Liver (tissue), 9 donors: ENCODE data around the gene TMIE. TPM values are rescaled to one million over a fixed set of nuclear protein-coding genes. Genes with fewer than 3 reads are reported as not detected.

Experiments
- DNase-seq: peaks from one replicate; pipeline ENCODE4 v3.0.0-alpha.2; 2017; ENCODE audit warnings: low spot score
- H3K27ac ChIP-seq, 2 donors: one replicate each; pipeline ENCODE4 v1.7.0; 2013; ENCODE audit warnings: inconsistent platforms in 2 of 2, low read length in 2 of 2, control low read depth in 1 of 2, low read depth in 1 of 2, mild to moderate bottlenecking in 1 of 2
- H3K27me3 ChIP-seq, 4 donors: one replicate each; pipeline versions ENCODE4 v1.6.1 to v1.7.0; 2013; ENCODE audit warnings: low read length in 3 of 4, inconsistent platforms in 1 of 4, mild to moderate bottlenecking in 1 of 4, moderate library complexity in 1 of 4; ENCODE audit not compliant: control insufficient read depth in 4 of 4, insufficient read depth in 4 of 4
- H3K36me3 ChIP-seq, 4 donors: one replicate each; pipeline versions ENCODE4 v1.6.1 to v1.7.0; 2013; ENCODE audit warnings: low read length in 3 of 4, mild to moderate bottlenecking in 3 of 4, low read depth in 1 of 4, moderate library complexity in 1 of 4; ENCODE audit not compliant: control insufficient read depth in 4 of 4, insufficient read depth in 3 of 4
- H3K4me1 ChIP-seq, 4 donors: one replicate each; pipeline versions ENCODE4 v1.6.1 to v1.7.0; 2013; ENCODE audit warnings: low read length in 3 of 4, mild to moderate bottlenecking in 3 of 4, moderate library complexity in 1 of 4; ENCODE audit not compliant: control insufficient read depth in 4 of 4, insufficient read depth in 4 of 4
- H3K4me3 ChIP-seq, 3 donors: one replicate each; pipeline versions ENCODE4 v1.6.1 to v1.7.0; 2013; ENCODE audit warnings: low read length in 3 of 3, control low read depth in 1 of 3, low read depth in 1 of 3, mild to moderate bottlenecking in 1 of 3
- H3K9ac ChIP-seq, 2 donors: one replicate each; pipeline ENCODE4 v1.7.0; 2013; ENCODE audit warnings: low read length in 2 of 2, mild to moderate bottlenecking in 2 of 2, moderate library complexity in 2 of 2, control low read depth in 1 of 2, low read depth in 1 of 2
- H3K9me3 ChIP-seq, 4 donors: one replicate each; pipeline versions ENCODE4 v1.6.1 to v1.7.0; 2013; ENCODE audit warnings: low read length in 3 of 4; ENCODE audit not compliant: control insufficient read depth in 4 of 4
- EGR1 ChIP-seq, 2 donors: IDR thresholded peaks; 2 replicates each; pipeline ENCODE4 v1.6.1; 2016 to 2018; ENCODE audit warnings: antibody characterized with exemption in 2 of 2, low read depth in 2 of 2
- FOXA2 ChIP-seq: IDR thresholded peaks from 2 replicates; pipeline ENCODE4 v1.6.1; 2016; ENCODE audit warnings: antibody characterized with exemption
- GABPA ChIP-seq, 2 donors: IDR thresholded peaks in 1 of 2; conservative IDR thresholded peaks in 1 of 2; 2 replicates each; pipeline ENCODE4 v1.6.1; 2016; ENCODE audit warnings: antibody characterized with exemption in 2 of 2, mild to moderate bottlenecking in 1 of 2, moderate library complexity in 1 of 2
- HNF4A ChIP-seq, 2 donors: conservative IDR thresholded peaks; 2 replicates each; pipeline ENCODE4 v1.6.1; 2016; ENCODE audit warnings: antibody characterized with exemption in 2 of 2, mild to moderate bottlenecking in 2 of 2
- HNF4G ChIP-seq: IDR thresholded peaks from 2 replicates; pipeline ENCODE4 v1.6.1; 2016; ENCODE audit warnings: antibody characterized with exemption
- JUND ChIP-seq, 2 donors: IDR thresholded peaks; 2 replicates each; pipeline ENCODE4 v1.6.1; 2016; ENCODE audit warnings: antibody characterized with exemption in 2 of 2
- NR2F2 ChIP-seq: IDR thresholded peaks from 2 replicates; pipeline ENCODE4 v1.6.1; 2016; ENCODE audit warnings: antibody characterized with exemption
- RAD21 ChIP-seq, 2 donors: IDR thresholded peaks; 2 replicates each; pipeline ENCODE4 v1.6.1; 2016; ENCODE audit warnings: antibody characterized with exemption in 2 of 2, mild to moderate bottlenecking in 2 of 2
- RXRA ChIP-seq, 2 donors: IDR thresholded peaks; 2 replicates each; pipeline ENCODE4 v1.6.1; 2017 to 2018; ENCODE audit warnings: antibody characterized with exemption in 2 of 2, mild to moderate bottlenecking in 1 of 2
- SP1 ChIP-seq: IDR thresholded peaks from 2 replicates; pipeline ENCODE4 v1.6.1; 2018; ENCODE audit warnings: antibody characterized with exemption, mild to moderate bottlenecking
- TAF1 ChIP-seq: conservative IDR thresholded peaks from 2 replicates; pipeline ENCODE4 v1.6.1; 2016; ENCODE audit warnings: antibody characterized with exemption, mild to moderate bottlenecking
- YY1 ChIP-seq: IDR thresholded peaks from 2 replicates; pipeline ENCODE4 v1.6.1; 2016; ENCODE audit warnings: antibody characterized with exemption, mild to moderate bottlenecking
- WGBS: extraction: QIAGEN DNeasy Blood & Tissue Kit; methylation state at CpG from one replicate; pipeline ENCODE4 v1.1.7; 2013; 5-methylcytosine and 5-hydroxymethylcytosine counted together
- polyA plus RNA-seq, 2 donors: library from polyadenylated mRNA; stranded (reverse) in 1 of 2; unstranded in 1 of 2; fragments of 200-250 nt in 1 of 2; fragments of >200 nt in 1 of 2; fragmentation: Nextera tagmentation in 1 of 2; extraction: Ambion mirVana in 1 of 2; gene quantifications; one replicate each; pipeline versions ENCODE4 v1.2.1 to v1.2.3, GENCODE V29; 2013 to 2015
- total RNA-seq, 2 donors: library from RNA; depleted of rRNA; stranded (reverse); fragments of >200 nt; gene quantifications; one replicate each; pipeline ENCODE4 v1.2.3, GENCODE V29; 2014
- TF ChIP-seq, protein P1 (sequence below): IDR thresholded peaks from 2 replicates; pipeline ENCODE4 v1.6.1; 2016; ENCODE audit warnings: antibody characterized with exemption
- TF ChIP-seq, protein P2 (sequence below): fragments of 150-350 bp; IDR thresholded peaks from 2 replicates; pipeline ENCODE4 v1.5.1; 2017; ENCODE audit warnings: improper control_type of control experiment, low read depth, low read length; ENCODE audit not compliant: missing input control
- TF ChIP-seq, protein P3 (sequence below): IDR thresholded peaks from 2 replicates; pipeline ENCODE4 v1.6.1; 2016; ENCODE audit warnings: antibody characterized with exemption
- TF ChIP-seq, protein P4 (sequence below): IDR thresholded peaks from 2 replicates; pipeline ENCODE4 v1.6.1; 2016; ENCODE audit warnings: antibody characterized with exemption
- donor health status: healthy.
- donor health status: healthy.
- donor health status: healthy.
- donor health status: healthy.
- donor health status: healthy.

TMIE gene
- total and polyA plus RNA-seq, 4 donors = 0.13 to 0.26 (median 0.15) TPM

DNA sequence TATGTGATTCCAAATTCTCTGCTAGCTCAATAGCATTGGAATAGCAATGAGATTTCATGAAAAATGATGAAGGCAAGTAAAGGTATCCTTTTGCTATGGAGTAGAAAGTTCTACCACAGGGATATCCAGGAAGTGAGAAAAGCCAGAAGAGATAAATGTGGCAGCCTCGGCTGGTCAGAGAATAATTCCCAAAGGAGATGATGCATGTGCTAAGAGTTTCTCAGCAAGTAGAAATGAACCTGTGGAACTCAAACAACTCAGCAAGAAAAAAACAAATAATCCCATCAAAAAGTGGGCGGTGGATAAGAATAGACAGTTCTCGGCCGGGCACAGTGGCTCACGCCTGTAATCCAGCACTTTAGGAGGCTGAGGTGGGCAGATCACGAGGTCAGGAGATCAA is 45.9 kb upstream of the TMIE start:
- Histone ChIP-seq H3K27me3 (no peaks in the 10 kb centered on the region), H3K4me1 (peaks cover 0 to 1% (median 0%) of the 10 kb centered on the region in 4 donors), H3K27ac (no peak overlapping the region), H3K9me3 (peaks cover 0 to 4% (median 0%) of the 10 kb centered on the region in 4 donors), H3K36me3 (no peaks in the 10 kb centered on the region), H3K9ac (no peak overlapping the region), H3K4me3 (no peak overlapping the region)
- TF ChIP-seq RAD21 (IDR thresholded peaks at IDR 0.05) = no peak
- TF ChIP-seq, protein P1, sequence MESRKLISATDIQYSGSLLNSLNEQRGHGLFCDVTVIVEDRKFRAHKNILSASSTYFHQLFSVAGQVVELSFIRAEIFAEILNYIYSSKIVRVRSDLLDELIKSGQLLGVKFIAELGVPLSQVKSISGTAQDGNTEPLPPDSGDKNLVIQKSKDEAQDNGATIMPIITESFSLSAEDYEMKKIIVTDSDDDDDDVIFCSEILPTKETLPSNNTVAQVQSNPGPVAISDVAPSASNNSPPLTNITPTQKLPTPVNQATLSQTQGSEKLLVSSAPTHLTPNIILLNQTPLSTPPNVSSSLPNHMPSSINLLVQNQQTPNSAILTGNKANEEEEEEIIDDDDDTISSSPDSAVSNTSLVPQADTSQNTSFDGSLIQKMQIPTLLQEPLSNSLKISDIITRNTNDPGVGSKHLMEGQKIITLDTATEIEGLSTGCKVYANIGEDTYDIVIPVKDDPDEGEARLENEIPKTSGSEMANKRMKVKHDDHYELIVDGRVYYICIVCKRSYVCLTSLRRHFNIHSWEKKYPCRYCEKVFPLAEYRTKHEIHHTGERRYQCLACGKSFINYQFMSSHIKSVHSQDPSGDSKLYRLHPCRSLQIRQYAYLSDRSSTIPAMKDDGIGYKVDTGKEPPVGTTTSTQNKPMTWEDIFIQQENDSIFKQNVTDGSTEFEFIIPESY = no peak
- TF ChIP-seq TAF1 = no peak
- TF ChIP-seq, protein P2, sequence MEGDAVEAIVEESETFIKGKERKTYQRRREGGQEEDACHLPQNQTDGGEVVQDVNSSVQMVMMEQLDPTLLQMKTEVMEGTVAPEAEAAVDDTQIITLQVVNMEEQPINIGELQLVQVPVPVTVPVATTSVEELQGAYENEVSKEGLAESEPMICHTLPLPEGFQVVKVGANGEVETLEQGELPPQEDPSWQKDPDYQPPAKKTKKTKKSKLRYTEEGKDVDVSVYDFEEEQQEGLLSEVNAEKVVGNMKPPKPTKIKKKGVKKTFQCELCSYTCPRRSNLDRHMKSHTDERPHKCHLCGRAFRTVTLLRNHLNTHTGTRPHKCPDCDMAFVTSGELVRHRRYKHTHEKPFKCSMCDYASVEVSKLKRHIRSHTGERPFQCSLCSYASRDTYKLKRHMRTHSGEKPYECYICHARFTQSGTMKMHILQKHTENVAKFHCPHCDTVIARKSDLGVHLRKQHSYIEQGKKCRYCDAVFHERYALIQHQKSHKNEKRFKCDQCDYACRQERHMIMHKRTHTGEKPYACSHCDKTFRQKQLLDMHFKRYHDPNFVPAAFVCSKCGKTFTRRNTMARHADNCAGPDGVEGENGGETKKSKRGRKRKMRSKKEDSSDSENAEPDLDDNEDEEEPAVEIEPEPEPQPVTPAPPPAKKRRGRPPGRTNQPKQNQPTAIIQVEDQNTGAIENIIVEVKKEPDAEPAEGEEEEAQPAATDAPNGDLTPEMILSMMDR = no peak
- 90% methylated on average over 6 of the region's 6 CpGs for WGBS
- DNase-seq = no peak

DNA sequence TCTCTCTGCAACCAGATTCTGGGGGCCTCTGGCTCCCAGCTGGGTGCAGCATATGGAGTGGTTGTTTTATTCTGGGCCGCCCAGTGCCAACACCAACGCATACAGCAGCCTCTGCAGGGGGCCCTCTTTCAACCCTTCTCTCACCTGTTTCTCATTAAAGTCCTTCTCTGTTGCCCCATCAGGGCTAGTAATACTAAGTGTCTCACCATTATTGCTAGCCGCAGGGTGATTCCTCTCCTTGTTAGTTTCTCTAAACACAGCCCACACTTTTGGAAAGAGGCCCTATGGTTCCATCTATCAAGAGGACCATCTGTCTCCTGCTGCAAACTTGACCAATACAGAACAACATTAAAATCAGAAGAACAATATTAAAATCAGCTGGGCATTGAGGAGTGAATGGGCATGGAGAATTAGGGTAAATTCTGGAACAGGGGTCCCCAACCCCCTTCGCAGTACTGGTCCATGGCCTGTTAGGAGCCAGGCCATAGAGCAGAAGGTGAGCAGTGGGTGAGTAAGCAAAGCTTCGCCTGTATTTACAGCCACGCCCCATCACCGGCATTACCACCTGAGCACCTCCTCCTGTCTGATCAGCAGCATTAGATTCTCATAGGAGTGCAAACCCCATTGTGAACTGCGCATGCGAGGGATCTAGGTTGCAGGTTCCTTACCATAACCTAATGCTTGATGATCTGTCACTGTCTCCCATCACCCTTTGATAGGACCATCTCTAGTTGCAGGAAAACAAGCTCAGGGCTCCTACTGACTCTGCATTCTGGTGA is 44.2 kb upstream of the TMIE start:
- Histone ChIP-seq H3K27ac (no peak overlapping the region), H3K9ac (no peak overlapping the region), H3K27me3 (no peaks in the 10 kb centered on the region), H3K36me3 (no peaks in the 10 kb centered on the region), H3K4me1 (peaks cover 4 to 15% (median 12%) of the 10 kb centered on the region in 4 donors), H3K9me3 (peaks cover 0 to 3% (median 0%) of the 10 kb centered on the region in 4 donors), H3K4me3 (no peak overlapping the region)
- TF ChIP-seq RXRA (IDR thresholded peaks at IDR 0.05) (no peak), EGR1 (IDR thresholded peaks at IDR 0.05; ENCODE audit: low read depth in 2 of 2) (no peak), SP1 (no peak), HNF4G (no peak), GABPA (IDR thresholded peaks at IDR 0.05 in 1 of 2, conservative IDR thresholded peaks at IDR 0.05 in 1 of 2) (no peak), TAF1 (no peak), NR2F2 (no peak), RAD21 (IDR thresholded peaks at IDR 0.05) (no peak), HNF4A (conservative IDR thresholded peaks at IDR 0.05) (no peak), FOXA2 (no peak), JUND (IDR thresholded peaks at IDR 0.05) (no peak), YY1 (no peak)
- TF ChIP-seq, protein P3, sequence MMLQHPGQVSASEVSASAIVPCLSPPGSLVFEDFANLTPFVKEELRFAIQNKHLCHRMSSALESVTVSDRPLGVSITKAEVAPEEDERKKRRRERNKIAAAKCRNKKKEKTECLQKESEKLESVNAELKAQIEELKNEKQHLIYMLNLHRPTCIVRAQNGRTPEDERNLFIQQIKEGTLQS = no peak
- TF ChIP-seq, protein P1 = no peak
- TF ChIP-seq, protein P4, sequence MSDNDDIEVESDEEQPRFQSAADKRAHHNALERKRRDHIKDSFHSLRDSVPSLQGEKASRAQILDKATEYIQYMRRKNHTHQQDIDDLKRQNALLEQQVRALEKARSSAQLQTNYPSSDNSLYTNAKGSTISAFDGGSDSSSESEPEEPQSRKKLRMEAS = no peak
- no peak for DNase-seq
- 91% methylated on average over 9 of the region's 9 CpGs for WGBS
